HG03469 (cell line): ENCODE results near the gene EYA3.
"Not testable (repeated sequence)": the region's sequence is repeated elsewhere in the genome, so short reads cannot be mapped to it uniquely, and the experiment has no call there.

ENCODE experiments used
- ATAC-seq: cut with Tn5 transposase; IDR thresholded peaks from one replicate; pipeline ENCODE4 v1.9.1; 2021; ENCODE audit warnings: mild to moderate bottlenecking, moderate library complexity, moderate number of reproducible peaks; ENCODE audit not compliant: unreplicated experiment

EYA3 gene

GRCh38 chr1:28031173-28031572, 57.2 kb downstream of the EYA3 start:
- ATAC-seq: no peak

DNA sequence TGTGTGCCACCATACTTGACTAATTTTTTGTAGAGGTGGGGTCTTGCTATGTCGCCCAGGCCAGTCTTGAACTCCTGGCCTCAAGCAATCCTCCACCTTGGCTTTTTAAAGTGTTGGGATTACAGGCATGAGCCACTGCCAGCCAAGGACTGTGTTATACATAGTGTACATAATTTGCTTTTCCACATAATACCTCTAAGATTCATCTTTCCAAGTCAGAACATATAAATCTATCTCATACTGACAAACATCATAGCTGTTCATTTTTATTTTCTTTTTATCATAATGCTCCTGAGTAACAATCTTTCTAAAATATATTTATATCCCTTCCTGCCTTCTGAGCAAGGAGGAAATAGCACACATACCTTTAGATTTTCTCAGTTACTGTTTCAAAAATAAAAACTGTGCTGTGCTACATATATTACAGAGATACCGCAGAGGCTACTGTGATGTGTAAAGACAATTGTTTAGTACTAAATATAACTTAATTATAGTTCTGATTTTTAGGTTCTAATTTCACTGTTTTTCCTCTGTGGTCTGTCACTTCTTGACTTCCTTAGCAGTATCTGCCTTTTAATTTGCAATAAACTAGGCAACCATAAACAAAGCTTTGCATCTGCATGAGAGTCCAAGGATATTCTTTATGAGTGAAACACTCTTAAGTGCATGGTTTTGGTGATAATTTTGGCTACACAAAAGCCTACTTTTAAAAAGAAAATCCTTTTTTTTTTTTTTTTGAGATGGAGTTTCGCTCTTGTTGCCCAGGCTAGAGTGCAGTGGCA, 59.3 kb downstream of the EYA3 start:
- ATAC-seq: no peak

DNA sequence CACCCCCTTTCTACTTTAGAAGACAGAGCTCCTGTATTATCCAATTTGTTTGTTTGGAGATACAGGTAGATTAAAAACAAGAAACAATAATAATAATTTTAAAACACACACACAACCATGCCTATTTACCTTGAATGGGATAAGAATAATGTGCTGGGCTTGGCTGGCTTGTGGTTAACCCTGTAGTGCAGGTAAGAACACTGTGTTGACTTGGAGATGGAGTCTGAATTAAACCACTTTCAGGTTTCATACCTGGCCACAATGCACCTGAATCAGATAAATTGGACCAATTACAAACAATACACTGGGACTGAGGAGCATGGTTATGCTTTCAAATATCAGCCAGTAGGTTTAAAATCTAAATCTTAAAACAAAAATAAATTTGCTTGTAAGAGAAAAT, 60.8 kb downstream of the EYA3 start:
- no peak for ATAC-seq

- ATAC-seq: no peak
Measured at GRCh38 chr1:28027238-28027637, 61.2 kb downstream of the EYA3 start.

DNA sequence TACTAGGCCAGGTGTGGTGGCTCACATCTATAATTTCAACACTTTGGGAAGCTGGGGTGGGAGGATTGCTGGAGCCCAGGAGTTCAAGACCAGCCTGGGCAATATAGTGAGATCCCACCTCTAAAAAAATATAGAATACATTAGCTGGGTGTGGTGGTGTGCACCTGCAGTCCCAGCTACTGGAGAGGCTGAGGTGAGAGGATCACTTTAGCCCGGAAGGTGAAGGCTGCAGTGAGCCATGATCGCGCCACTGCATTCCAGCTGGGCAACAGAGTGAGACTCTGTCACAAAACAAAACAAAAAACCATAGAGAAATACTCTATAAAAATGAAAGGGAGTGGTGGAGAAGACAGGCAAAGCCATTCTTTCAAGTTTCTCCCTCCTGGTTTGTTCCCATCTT, 62.1 kb downstream of the EYA3 start:
- no peak for ATAC-seq

DNA sequence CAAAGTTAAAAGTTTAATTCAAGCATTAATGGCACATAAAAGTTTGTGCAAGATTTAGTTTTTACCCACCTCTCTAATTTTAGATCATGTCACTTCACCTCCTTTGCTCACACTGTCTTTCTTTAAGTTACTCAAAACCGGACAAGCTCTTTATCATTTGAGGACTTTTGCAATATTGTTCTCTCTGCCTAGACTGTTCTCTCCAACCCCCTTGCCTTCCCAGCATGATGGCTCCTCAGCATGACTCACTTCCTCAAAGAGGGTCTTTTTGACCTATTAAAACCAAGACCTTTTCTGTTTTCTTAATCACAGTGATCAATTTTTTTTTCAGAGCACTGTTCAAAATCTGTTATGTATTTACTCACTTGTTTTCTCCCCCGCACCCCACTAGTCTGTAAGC, 67.3 kb downstream of the EYA3 start:
- ATAC-seq: no peak

- no peak for ATAC-seq
Measured at GRCh38 chr1:28010969-28011368, 77.4 kb downstream of the EYA3 start.

GRCh38 chr1:28003117-28003516, 85.3 kb downstream of the EYA3 start:
- ATAC-seq: not testable (repeated sequence)

DNA sequence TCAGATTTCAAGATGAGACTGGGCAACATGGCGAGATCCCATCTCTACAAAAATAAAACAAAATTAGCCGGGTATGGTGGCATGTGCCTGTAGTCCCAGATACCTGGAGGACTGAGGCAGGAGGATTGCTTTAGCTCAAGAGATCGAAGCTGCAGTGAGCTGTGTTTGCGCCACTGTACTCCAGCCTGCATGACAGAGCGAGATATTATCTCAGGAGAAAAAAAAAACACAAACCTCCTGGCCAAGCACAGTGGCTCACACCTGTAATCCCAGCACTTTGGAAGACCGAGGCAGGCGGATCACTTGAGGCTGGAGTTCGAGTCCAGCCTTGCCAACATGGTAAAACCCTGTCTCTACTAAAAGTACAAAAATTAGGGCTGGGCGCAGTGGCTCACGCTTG, 85.8 kb downstream of the EYA3 start:
- ATAC-seq: no peak

DNA sequence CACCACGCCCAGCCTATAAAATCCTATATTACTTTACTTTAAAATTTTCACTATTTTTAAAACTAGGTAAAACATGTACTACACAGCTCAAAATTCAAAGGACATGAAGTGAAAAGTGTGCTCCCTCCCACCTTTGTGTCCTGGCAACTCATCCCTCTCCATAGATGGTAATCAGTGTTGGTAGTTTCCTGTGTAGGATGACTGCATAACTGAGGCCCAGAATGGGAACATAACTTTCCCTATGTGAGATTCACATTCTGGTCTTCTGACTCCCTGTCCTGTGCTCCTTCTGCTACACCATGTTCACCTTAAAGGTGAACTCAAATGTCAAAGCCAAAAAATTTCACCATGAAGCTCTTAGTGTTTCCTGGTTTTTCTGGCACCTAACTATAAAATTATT, 89.4 kb downstream of the EYA3 start:
- ATAC-seq: no peak

GRCh38 chr1:27994526-27994925, 93.9 kb downstream of the EYA3 start:
- ATAC-seq: not testable (repeated sequence)

DNA sequence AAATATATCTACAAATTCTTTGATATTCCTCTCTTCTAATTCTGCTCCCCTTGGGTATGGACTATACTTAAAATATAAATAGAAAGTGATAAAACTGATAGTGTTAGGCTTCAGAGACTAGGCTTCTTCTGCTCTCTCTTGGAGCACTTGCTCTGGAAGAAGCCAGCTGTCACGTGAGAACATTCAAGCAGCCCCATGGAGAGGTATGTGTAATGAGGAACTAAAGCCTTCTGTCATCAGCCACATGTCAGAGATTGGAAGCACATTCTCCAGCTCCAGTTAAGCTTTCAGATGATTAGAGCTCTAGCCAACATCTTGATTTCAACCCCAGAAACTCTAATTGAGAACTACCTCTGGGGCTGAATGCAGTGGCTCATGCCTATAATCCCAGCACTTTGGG, 94.3 kb downstream of the EYA3 start:
- no peak for ATAC-seq

DNA sequence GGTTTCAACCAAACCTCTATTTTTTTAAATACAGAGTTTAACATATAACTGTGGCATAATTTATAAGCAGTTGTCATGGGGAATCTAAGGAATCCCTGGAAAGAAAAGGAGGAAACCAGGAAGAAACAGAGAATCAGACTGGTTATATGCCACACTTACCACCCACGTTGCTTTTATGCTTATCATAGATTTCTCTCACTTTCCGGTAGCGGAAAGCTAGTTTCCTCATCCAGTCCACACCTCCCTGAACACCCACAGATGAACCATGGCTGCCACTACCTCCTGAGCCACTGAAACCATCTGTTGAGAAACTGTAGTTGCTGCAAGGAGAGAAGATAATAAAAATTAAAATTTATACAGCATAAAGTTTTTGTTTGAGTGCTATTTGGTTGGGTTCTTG, 95.2 kb downstream of the EYA3 start:
- no peak for ATAC-seq

DNA sequence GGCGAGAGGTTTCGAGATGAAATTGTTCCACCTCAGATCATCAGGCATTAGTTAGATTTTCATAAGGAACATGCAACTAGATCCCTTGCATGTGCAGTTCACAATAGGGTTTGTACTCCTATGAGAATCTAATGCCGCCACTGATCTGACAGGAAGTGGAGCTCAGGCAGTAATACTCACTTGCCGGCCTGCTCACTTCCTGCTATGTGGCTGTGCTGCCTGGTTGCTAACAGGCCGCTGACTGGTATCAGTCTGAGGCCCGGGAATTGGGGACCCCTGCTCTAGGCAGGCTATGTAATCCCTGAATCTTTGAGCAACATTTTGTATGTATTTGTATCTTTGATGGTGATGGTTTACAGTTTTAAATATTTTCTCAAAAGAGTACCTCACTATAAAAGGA, 96.1 kb downstream of the EYA3 start:
- ATAC-seq: no peak

GRCh38 chr1:27990920-27991537, 97.4 kb downstream of the EYA3 start:
- ATAC-seq: no peak

DNA sequence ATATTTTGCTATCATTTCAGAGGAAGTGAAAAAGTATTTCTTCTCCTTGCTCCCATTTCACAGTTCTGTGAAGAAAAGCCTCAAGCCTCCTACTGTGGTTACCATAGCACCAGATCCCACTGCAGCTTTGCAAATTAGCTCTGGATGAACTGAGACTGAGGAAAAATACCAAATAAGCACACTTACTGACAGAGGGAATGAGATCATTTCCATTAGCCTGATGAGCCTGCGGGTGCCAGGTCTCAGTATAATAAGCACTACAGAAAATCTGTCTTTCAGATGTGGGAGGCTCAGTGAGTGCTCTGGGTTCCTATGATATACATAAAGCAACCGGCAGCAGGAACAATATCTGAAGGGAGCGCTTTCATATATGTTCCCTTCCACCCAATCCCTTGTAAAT, 107.3 kb downstream of the EYA3 start:
- no peak for ATAC-seq

DNA sequence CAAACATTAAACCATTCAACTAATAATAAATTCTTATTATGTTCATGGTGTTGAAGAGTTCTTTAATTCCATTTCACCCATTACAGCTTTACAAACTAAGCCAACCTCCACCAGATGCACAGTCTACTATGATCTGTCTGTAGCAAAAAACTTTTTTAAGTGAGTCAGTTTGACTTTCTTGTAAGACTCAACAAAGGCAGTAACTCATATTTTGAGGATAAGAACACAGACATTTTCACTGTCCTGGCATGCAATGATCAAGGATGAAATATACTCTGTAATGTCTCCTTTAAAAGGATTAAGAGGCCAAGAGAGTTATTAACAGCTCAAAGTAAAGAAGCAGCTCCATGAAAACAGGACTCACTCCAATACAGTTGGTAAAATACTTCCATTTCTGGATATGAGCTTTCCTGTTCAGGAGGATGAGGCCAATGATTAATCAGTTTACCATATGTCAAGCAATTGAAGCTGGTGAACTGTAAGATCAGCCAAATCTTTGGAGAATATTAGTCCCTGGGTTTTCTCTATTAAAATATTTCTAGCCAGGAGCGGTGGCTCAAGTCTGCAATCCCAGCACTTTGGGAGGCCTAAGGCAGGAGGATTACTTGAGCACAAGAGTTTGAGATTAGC, 108.1 kb downstream of the EYA3 start:
- ATAC-seq: no peak

DNA sequence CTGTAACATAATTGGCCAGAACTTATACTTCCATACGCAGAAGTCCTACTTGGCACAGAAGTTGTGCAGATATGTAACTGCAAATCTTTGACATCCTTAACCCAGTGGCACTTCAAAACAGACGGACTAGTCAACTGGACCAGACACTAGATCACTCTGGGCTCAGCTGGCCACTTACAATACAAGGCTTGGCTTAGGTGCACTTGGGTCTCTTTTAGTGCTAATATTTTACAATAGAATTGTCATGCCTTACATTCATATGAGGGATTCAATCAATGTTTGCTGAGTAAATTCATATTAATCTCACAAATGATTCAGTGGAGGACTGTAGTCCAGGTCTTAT, 108.6 kb downstream of the EYA3 start:
- ATAC-seq: no peak

- ATAC-seq: no peak
Measured at GRCh38 chr1:27979151-27979858, 109.1 kb downstream of the EYA3 start.

- no peak for ATAC-seq
Measured at GRCh38 chr1:27974417-27974781, 114.0 kb downstream of the EYA3 start.

DNA sequence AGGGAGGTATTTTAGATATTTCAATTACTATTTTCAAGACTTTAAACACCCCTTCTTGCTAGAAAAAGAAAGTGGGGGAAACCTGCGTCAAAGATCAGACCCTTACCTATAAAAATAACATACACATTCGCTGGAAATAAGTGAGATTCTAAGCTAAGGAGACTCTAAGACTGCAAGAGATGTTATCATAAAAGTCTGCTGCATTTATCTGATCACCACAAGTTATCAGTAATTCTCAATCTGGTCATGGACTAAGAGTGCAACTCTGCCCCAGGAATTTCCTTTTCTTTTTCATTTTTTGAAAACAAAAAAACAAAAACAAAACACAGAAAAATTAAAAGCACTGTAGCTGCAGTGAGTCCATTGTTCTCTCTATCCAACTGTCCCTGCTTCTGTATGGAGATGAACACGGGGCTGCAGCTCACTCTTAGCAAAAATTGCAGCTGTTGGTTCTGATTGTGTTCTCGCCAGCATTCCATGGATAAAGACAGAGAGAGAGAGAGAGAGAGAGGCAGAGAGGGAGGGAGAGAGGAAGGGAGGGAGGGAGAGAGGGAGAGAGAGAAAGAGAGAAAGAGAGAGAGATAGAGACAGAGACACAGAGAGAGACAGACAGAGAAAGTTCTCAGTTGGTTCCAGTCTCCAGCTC, 114.5 kb downstream of the EYA3 start:
- no peak for ATAC-seq
